ENCODE measurements around the gene DSCAM. TPM values are rescaled to one million over a fixed set of nuclear protein-coding genes. Genes with fewer than 3 reads are reported as not detected.

Gene DSCAM
- total and polyA plus RNA-seq, 8 donors: 0.37 TPM; not detected in 7

DNA sequence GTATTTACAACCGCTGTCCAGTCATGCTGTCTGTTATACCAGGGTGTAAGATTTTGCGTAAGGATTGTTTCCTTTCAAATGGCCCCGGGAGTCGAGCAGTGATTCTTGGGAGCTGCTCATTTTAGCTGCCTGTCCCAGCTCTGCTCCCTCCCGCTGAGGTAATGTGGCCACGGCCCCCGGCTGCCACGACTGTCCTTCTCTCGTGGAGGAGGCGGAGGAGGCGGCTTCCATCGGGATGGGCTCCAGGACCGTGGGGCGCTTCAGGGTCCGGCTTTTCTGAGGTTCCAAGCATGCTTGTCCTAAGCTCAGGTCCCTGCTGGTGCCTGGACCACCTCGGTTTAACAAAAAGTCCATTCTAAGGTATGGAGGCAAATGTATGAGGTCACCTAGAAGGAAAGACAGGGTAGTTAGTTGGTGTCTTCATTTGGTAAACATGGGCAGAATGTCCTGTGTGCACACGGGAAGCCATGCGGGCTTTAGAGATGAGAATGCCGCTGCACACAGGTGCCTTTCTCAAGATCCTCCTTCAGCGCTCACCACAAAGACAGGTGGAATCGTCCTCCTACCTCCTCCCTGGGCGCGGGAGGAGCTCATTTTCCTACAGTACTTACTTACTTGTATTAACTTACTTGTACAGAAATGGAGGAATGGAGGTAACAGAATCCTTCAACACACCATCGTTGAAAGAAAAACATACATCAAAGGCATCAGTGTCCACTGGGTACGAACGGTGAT lies 833.8 kb downstream of the DSCAM start:
- intact Hi-C loops (cut with DNase I; ENCODE audit: low total_unique reads): no loop called here
- Histone ChIP-seq H3K27ac (no peak overlapping the region), H3K4me1 (no peaks in the 10 kb centered on the region), H3K9me3 (peaks cover 0 to 5% (median 0%) of the 10 kb centered on the region in 4 donors), H3K27me3 (no peaks in the 10 kb centered on the region), H3K4me3 (no peak overlapping the region), H3K36me3 (no peaks in the 10 kb centered on the region)
- DNase-seq: no peak
- WGBS, 5 donors: 86 to 93% (median 91%) methylated on average over 26 of the region's 26 CpGs
- TF ChIP-seq POLR2AphosphoS5 (IDR thresholded peaks at IDR 0.05): no peak
- TF ChIP-seq POLR2A (IDR thresholded peaks at IDR 0.05): no peak
- TF ChIP-seq EP300 (IDR thresholded peaks at IDR 0.05): no peak

- Histone ChIP-seq H3K36me3 (no peaks in the 10 kb centered on the region), H3K27me3 (no peaks in the 10 kb centered on the region), H3K27ac (no peak overlapping the region), H3K4me3 (no peak overlapping the region), H3K4me1 (no peaks in the 10 kb centered on the region), H3K9me3 (peaks cover 0 to 5% (median 0%) of the 10 kb centered on the region in 4 donors)
- DNase-seq: peak in 1 of 2 donors; percentile 25
- 32 to 68% (median 53%) methylated on average over 1 of the region's 1 CpG for WGBS, 5 donors
- TF ChIP-seq POLR2A (IDR thresholded peaks at IDR 0.05) (no peak), CTCF (IDR thresholded peaks at IDR 0.05) (no peak), EP300 (IDR thresholded peaks at IDR 0.05) (no peak), POLR2AphosphoS5 (IDR thresholded peaks at IDR 0.05) (no peak)
- intact Hi-C loops (cut with DNase I; ENCODE audit: low total_unique reads): no loop called here
Observed at GRCh38 chr21:40011371-40011770, 835.6 kb downstream of the DSCAM start.

- intact Hi-C loops (cut with DNase I; ENCODE audit: low total_unique reads): no loop called here
- WGBS, 5 donors: 26 to 41% (median 32%) methylated on average over 1 of the region's 1 CpG
- H3K9me3 ChIP-seq: no peaks in the 10 kb centered on the region
- no peak overlapping the region for H3K27ac ChIP-seq
- H3K4me3 ChIP-seq: no peak overlapping the region
- no peak for DNase-seq
- H3K27me3 ChIP-seq: no peaks in the 10 kb centered on the region
- H3K36me3 ChIP-seq: no peaks in the 10 kb centered on the region
- no peaks in the 10 kb centered on the region for H3K4me1 ChIP-seq
- no peak for TF ChIP-seq POLR2A (IDR thresholded peaks at IDR 0.05)
- TF ChIP-seq EP300 (IDR thresholded peaks at IDR 0.05): no peak
- no peak for TF ChIP-seq CTCF (IDR thresholded peaks at IDR 0.05)
- no peak for TF ChIP-seq POLR2AphosphoS5 (IDR thresholded peaks at IDR 0.05)
Observed at GRCh38 chr21:40002978-40003377, 844.0 kb downstream of the DSCAM start.

DNA sequence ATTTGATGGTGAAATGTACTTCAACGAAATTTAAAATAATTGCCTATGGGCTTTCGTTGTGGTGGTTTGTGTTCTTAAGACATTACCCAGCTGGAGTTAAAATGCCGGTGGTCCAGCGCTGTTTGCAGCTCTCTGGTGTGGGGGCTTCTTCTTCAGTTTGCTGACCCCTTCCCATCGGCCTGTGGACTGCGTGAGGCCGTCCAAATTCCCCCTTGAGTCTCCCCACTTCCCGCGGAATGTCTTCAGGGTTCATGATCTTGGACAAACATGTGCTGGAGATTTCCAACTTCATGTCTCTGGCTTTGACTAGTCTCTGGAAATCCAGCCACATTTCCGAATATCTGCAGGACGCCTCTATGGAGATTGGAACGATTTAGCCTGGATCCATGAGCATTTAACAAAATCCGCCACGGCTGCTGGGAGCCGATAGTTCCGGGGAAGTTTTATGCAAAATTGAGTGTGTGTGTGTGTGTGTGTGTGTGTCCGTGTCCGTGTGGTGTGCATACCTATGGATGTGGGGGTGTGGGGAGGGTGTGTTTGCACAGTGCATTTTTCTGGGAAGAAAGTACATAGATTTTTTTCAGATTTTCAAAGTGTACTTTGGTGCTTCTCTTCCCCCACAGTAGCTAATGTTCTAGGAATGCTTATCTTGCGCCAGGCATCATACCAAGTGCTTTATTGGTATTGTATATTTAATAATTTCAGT lies 862.5 kb downstream of the DSCAM start:
- no peaks in the 10 kb centered on the region for H3K27me3 ChIP-seq
- DNase-seq: peak in 1 of 2 donors; percentile 88
- no peaks in the 10 kb centered on the region for H3K9me3 ChIP-seq
- intact Hi-C loops (cut with DNase I; ENCODE audit: low total_unique reads): no loop called here
- 60 to 75% (median 61%) methylated on average over 19 of the region's 19 CpGs for WGBS, 5 donors
- H3K4me3 ChIP-seq: no peak overlapping the region
- H3K27ac ChIP-seq: no peak overlapping the region
- no peaks in the 10 kb centered on the region for H3K36me3 ChIP-seq
- H3K4me1 ChIP-seq: no peaks in the 10 kb centered on the region
- TF ChIP-seq POLR2A (IDR thresholded peaks at IDR 0.05): no peak
- TF ChIP-seq EP300 (IDR thresholded peaks at IDR 0.05): no peak
- TF ChIP-seq CTCF (IDR thresholded peaks at IDR 0.05): no peak
- no peak for TF ChIP-seq POLR2AphosphoS5 (IDR thresholded peaks at IDR 0.05)
